ENCODE measurements around the gene HSD3B2.
"Not testable (repeated sequence)": the region's sequence is repeated elsewhere in the genome, so short reads cannot be mapped to it uniquely, and the experiment has no call there.

Gene HSD3B2

GRCh38 chr1:119414950-119415349 is at the start of gene HSD3B2:
HSD3B2 (plus strand) TSS chr1:119415150; CDS start chr1:119415420, 270 bp downstream.
- H3K4me3 Mint-ChIP-seq = no peak within 1 kb of the TSS
- no peak for DNase-seq (ENCODE audit: low spot score in 2 of 2)
- H3K27ac Mint-ChIP-seq (ENCODE audit: low read depth) = no peak within 1 kb of the TSS
- peaks cover 10% of the 10 kb centered on the region for H3K27me3 Mint-ChIP-seq
- peaks cover 4% of the 10 kb centered on the region for H3K9me3 Mint-ChIP-seq
- no peaks in the 10 kb centered on the region for H3K36me3 Mint-ChIP-seq (ENCODE audit: insufficient read depth)
- H3K4me1 Mint-ChIP-seq = no peaks in the 10 kb centered on the region
- no peak for ATAC-seq (replicated peaks; ENCODE audit: extremely low read depth, poor library complexity, severe bottlenecking)

- no peaks in the 10 kb centered on the region for H3K4me1 Mint-ChIP-seq
- H3K27ac Mint-ChIP-seq (ENCODE audit: low read depth) = no peak overlapping the region
- no peaks in the 10 kb centered on the region for H3K9me3 Mint-ChIP-seq
- H3K36me3 Mint-ChIP-seq (ENCODE audit: insufficient read depth) = peaks cover 2% of the 10 kb centered on the region
- no peak overlapping the region for H3K4me3 Mint-ChIP-seq
- peaks cover 25% of the 10 kb centered on the region for H3K27me3 Mint-ChIP-seq
- ATAC-seq (replicated peaks; ENCODE audit: extremely low read depth, poor library complexity, severe bottlenecking) (no peak), DNase-seq (ENCODE audit: low spot score in 2 of 2) (no peak)
Measured at GRCh38 chr1:119366424-119366823, 48.5 kb upstream of the HSD3B2 start.

- Mint-ChIP-seq H3K27ac (ENCODE audit: low read depth) (no peak overlapping the region), H3K36me3 (ENCODE audit: insufficient read depth) (peaks cover 4% of the 10 kb centered on the region), H3K4me1 (no peaks in the 10 kb centered on the region), H3K9me3 (no peaks in the 10 kb centered on the region), H3K27me3 (peaks cover 33% of the 10 kb centered on the region), H3K4me3 (no peak overlapping the region)
- DNase-seq (ENCODE audit: low spot score in 2 of 2) (no peak), ATAC-seq (replicated peaks; ENCODE audit: extremely low read depth, poor library complexity, severe bottlenecking) (no peak)
Measured at GRCh38 chr1:119367432-119368124, 47.4 kb upstream of the HSD3B2 start.

GRCh38 chr1:119368554-119368953 is 46.4 kb upstream of the HSD3B2 start, which contains the start of gene HAO2:
HAO2 (plus strand) TSS chr1:119368785; CDS start chr1:119381086, 12,301 bp downstream.
- H3K36me3 Mint-ChIP-seq (ENCODE audit: insufficient read depth) = peaks cover 4% of the 10 kb centered on the region
- no peak for DNase-seq (ENCODE audit: low spot score in 2 of 2)
- H3K4me3 Mint-ChIP-seq = no peak within 1 kb of the TSS
- no peaks in the 10 kb centered on the region for H3K4me1 Mint-ChIP-seq
- ATAC-seq (replicated peaks; ENCODE audit: extremely low read depth, poor library complexity, severe bottlenecking) = no peak
- peaks cover 35% of the 10 kb centered on the region for H3K27me3 Mint-ChIP-seq
- no peaks in the 10 kb centered on the region for H3K9me3 Mint-ChIP-seq
- H3K27ac Mint-ChIP-seq (ENCODE audit: low read depth) = no peak within 1 kb of the TSS

GRCh38 chr1:119370748-119371147 is 44.2 kb upstream of the HSD3B2 start:
- Mint-ChIP-seq H3K9me3 (no peaks in the 10 kb centered on the region), H3K27ac (ENCODE audit: low read depth) (no peak overlapping the region), H3K36me3 (ENCODE audit: insufficient read depth) (peaks cover 2% of the 10 kb centered on the region), H3K27me3 (peaks cover 35% of the 10 kb centered on the region), H3K4me3 (no peak overlapping the region), H3K4me1 (no peaks in the 10 kb centered on the region)
- DNase-seq (ENCODE audit: low spot score in 2 of 2) (no peak), ATAC-seq (replicated peaks; ENCODE audit: extremely low read depth, poor library complexity, severe bottlenecking) (no peak)

GRCh38 chr1:119371815-119372214 is 43.1 kb upstream of the HSD3B2 start:
- Mint-ChIP-seq H3K4me3 (no peak overlapping the region), H3K9me3 (no peaks in the 10 kb centered on the region), H3K4me1 (no peaks in the 10 kb centered on the region), H3K27me3 (peaks cover 35% of the 10 kb centered on the region), H3K27ac (ENCODE audit: low read depth) (no peak overlapping the region), H3K36me3 (ENCODE audit: insufficient read depth) (peaks cover 2% of the 10 kb centered on the region)
- DNase-seq (ENCODE audit: low spot score in 2 of 2) = no peak
- ATAC-seq (replicated peaks; ENCODE audit: extremely low read depth, poor library complexity, severe bottlenecking) = no peak

- Mint-ChIP-seq H3K27me3 (peaks cover 27% of the 10 kb centered on the region), H3K9me3 (no peaks in the 10 kb centered on the region), H3K4me3 (no peak overlapping the region), H3K27ac (ENCODE audit: low read depth) (no peak overlapping the region), H3K36me3 (ENCODE audit: insufficient read depth) (peaks cover 2% of the 10 kb centered on the region), H3K4me1 (no peaks in the 10 kb centered on the region)
- ATAC-seq (replicated peaks; ENCODE audit: extremely low read depth, poor library complexity, severe bottlenecking) (no peak), DNase-seq (ENCODE audit: low spot score in 2 of 2) (no peak)
Measured at GRCh38 chr1:119372503-119373086, 42.4 kb upstream of the HSD3B2 start.

GRCh38 chr1:119373465-119373864 is 41.5 kb upstream of the HSD3B2 start:
- no peak overlapping the region for H3K4me3 Mint-ChIP-seq
- ATAC-seq (replicated peaks; ENCODE audit: extremely low read depth, poor library complexity, severe bottlenecking) (no peak), DNase-seq (ENCODE audit: low spot score in 2 of 2) (no peak)
- H3K27me3 Mint-ChIP-seq = peaks cover 19% of the 10 kb centered on the region
- H3K9me3 Mint-ChIP-seq = no peaks in the 10 kb centered on the region
- no peak overlapping the region for H3K27ac Mint-ChIP-seq (ENCODE audit: low read depth)
- H3K36me3 Mint-ChIP-seq (ENCODE audit: insufficient read depth) = peaks cover 2% of the 10 kb centered on the region
- no peaks in the 10 kb centered on the region for H3K4me1 Mint-ChIP-seq

- ATAC-seq (replicated peaks; ENCODE audit: extremely low read depth, poor library complexity, severe bottlenecking) (no peak), DNase-seq (ENCODE audit: low spot score in 2 of 2) (no peak)
- H3K27me3 Mint-ChIP-seq = peaks cover 10% of the 10 kb centered on the region
- H3K27ac Mint-ChIP-seq (ENCODE audit: low read depth) = no peak overlapping the region
- H3K9me3 Mint-ChIP-seq = no peaks in the 10 kb centered on the region
- H3K4me1 Mint-ChIP-seq = no peaks in the 10 kb centered on the region
- peaks cover 2% of the 10 kb centered on the region for H3K36me3 Mint-ChIP-seq (ENCODE audit: insufficient read depth)
- no peak overlapping the region for H3K4me3 Mint-ChIP-seq
Measured at GRCh38 chr1:119374208-119374874, 40.6 kb upstream of the HSD3B2 start.

- ATAC-seq (replicated peaks; ENCODE audit: extremely low read depth, poor library complexity, severe bottlenecking) = no peak
- H3K36me3 Mint-ChIP-seq (ENCODE audit: insufficient read depth) = peaks cover 2% of the 10 kb centered on the region
- no peaks in the 10 kb centered on the region for H3K9me3 Mint-ChIP-seq
- H3K4me1 Mint-ChIP-seq = no peaks in the 10 kb centered on the region
- H3K27ac Mint-ChIP-seq (ENCODE audit: low read depth) = no peak overlapping the region
- peaks cover 10% of the 10 kb centered on the region for H3K27me3 Mint-ChIP-seq
- H3K4me3 Mint-ChIP-seq = no peak overlapping the region
- no peak for DNase-seq (ENCODE audit: low spot score in 2 of 2)
Measured at GRCh38 chr1:119375366-119375765, 39.6 kb upstream of the HSD3B2 start.

- peaks cover 10% of the 10 kb centered on the region for H3K27me3 Mint-ChIP-seq
- no peak overlapping the region for H3K4me3 Mint-ChIP-seq
- peaks cover 2% of the 10 kb centered on the region for H3K36me3 Mint-ChIP-seq (ENCODE audit: insufficient read depth)
- no peak for DNase-seq (ENCODE audit: low spot score in 2 of 2)
- no peaks in the 10 kb centered on the region for H3K4me1 Mint-ChIP-seq
- no peak overlapping the region for H3K27ac Mint-ChIP-seq (ENCODE audit: low read depth)
- no peak for ATAC-seq (replicated peaks; ENCODE audit: extremely low read depth, poor library complexity, severe bottlenecking)
- H3K9me3 Mint-ChIP-seq = no peaks in the 10 kb centered on the region
Measured at GRCh38 chr1:119376594-119376993, 38.4 kb upstream of the HSD3B2 start.

GRCh38 chr1:119377594-119377993 is 37.4 kb upstream of the HSD3B2 start:
- H3K27me3 Mint-ChIP-seq; H3K27ac Mint-ChIP-seq (ENCODE audit: low read depth); ATAC-seq (replicated peaks; ENCODE audit: extremely low read depth, poor library complexity, severe bottlenecking); DNase-seq (ENCODE audit: low spot score in 2 of 2); H3K36me3 Mint-ChIP-seq (ENCODE audit: insufficient read depth); H3K4me1 Mint-ChIP-seq; H3K4me3 Mint-ChIP-seq; H3K9me3 Mint-ChIP-seq: not testable (repeated sequence)

- Mint-ChIP-seq H3K4me1 (no peaks in the 10 kb centered on the region), H3K9me3 (no peaks in the 10 kb centered on the region), H3K4me3 (no peak overlapping the region), H3K27me3 (no peaks in the 10 kb centered on the region), H3K27ac (ENCODE audit: low read depth) (no peak overlapping the region), H3K36me3 (ENCODE audit: insufficient read depth) (no peaks in the 10 kb centered on the region)
- DNase-seq (ENCODE audit: low spot score in 2 of 2) (no peak), ATAC-seq (replicated peaks; ENCODE audit: extremely low read depth, poor library complexity, severe bottlenecking) (no peak)
Measured at GRCh38 chr1:119379117-119379516, 35.8 kb upstream of the HSD3B2 start.

Measured in central memory CD8-positive, alpha-beta T cell (primary cell).